ENCODE results near the gene KRT32. TPM values are rescaled to one million over a fixed set of nuclear protein-coding genes. Genes with fewer than 3 reads are reported as not detected.

Gene KRT32
- total and polyA plus RNA-seq, 3 donors from 2014 or later: 0.19 TPM; not detected in 2

GRCh38 chr17:41490000-41490990, 23.1 kb upstream of the KRT32 start:
- no peak overlapping the region for H3K27ac ChIP-seq
- no peak overlapping the region for H3K4me3 ChIP-seq
- peaks cover 19% of the 10 kb centered on the region for H3K4me1 ChIP-seq
- no peak for DNase-seq
- no peaks in the 10 kb centered on the region for H3K27me3 ChIP-seq
- no peaks in the 10 kb centered on the region for H3K9me3 ChIP-seq
- TF ChIP-seq POLR2A (IDR thresholded peaks at IDR 0.05): no peak
- TF ChIP-seq, protein P1, sequence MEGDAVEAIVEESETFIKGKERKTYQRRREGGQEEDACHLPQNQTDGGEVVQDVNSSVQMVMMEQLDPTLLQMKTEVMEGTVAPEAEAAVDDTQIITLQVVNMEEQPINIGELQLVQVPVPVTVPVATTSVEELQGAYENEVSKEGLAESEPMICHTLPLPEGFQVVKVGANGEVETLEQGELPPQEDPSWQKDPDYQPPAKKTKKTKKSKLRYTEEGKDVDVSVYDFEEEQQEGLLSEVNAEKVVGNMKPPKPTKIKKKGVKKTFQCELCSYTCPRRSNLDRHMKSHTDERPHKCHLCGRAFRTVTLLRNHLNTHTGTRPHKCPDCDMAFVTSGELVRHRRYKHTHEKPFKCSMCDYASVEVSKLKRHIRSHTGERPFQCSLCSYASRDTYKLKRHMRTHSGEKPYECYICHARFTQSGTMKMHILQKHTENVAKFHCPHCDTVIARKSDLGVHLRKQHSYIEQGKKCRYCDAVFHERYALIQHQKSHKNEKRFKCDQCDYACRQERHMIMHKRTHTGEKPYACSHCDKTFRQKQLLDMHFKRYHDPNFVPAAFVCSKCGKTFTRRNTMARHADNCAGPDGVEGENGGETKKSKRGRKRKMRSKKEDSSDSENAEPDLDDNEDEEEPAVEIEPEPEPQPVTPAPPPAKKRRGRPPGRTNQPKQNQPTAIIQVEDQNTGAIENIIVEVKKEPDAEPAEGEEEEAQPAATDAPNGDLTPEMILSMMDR (IDR thresholded peaks at IDR 0.05): no peak
- no peaks in the 10 kb centered on the region for H3K36me3 ChIP-seq (ENCODE audit: low read depth, missing control alignments)
- WGBS, 2 donors: 80 to 82% methylated on average over 10 of the region's 10 CpGs
- intact Hi-C loops (cut with DNase I; ENCODE audit: low total_unique reads): no loop called here

DNA sequence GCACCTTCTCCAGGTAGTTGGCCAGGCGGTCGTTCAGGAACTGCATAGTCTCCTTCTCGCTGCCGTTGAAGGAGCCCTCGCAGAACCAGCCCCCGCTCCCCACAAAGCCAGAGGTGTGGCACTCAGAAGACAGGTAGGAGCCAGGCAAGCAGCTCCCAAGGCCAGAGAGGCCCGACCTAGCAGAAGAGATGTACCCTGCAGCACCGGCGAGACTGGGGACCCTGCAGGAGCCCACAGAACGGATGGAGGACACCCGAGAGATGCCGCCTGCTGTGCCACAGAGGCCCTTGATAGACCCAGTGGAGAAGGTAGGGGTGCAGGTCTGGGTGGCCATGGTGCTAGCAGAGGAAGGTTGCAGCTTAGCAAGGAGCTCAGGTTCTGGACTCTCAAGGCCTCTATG, 22.3 kb upstream of the KRT32 start, which contains the start of gene KRT36:
Gene KRT36 (minus strand): TSS at position 380 of the 400 bp plus-strand sequence. CDS start 46 bp downstream, at position 334.
- Histone ChIP-seq H3K36me3 (ENCODE audit: low read depth, missing control alignments) (no peaks in the 10 kb centered on the region), H3K4me1 (peaks cover 19% of the 10 kb centered on the region), H3K4me3 (no peak within 1 kb of the TSS), H3K27me3 (no peaks in the 10 kb centered on the region), H3K9me3 (no peaks in the 10 kb centered on the region), H3K27ac (no peak within 1 kb of the TSS)
- 90 to 93% methylated on average over 11 to 12 of the region's 12 CpGs for WGBS, 2 donors
- no peak for DNase-seq
- TF ChIP-seq POLR2A (IDR thresholded peaks at IDR 0.05): no peak
- TF ChIP-seq, protein P1 (IDR thresholded peaks at IDR 0.05): no peak
- intact Hi-C loops (cut with DNase I; ENCODE audit: low total_unique reads): no loop called here

DNA sequence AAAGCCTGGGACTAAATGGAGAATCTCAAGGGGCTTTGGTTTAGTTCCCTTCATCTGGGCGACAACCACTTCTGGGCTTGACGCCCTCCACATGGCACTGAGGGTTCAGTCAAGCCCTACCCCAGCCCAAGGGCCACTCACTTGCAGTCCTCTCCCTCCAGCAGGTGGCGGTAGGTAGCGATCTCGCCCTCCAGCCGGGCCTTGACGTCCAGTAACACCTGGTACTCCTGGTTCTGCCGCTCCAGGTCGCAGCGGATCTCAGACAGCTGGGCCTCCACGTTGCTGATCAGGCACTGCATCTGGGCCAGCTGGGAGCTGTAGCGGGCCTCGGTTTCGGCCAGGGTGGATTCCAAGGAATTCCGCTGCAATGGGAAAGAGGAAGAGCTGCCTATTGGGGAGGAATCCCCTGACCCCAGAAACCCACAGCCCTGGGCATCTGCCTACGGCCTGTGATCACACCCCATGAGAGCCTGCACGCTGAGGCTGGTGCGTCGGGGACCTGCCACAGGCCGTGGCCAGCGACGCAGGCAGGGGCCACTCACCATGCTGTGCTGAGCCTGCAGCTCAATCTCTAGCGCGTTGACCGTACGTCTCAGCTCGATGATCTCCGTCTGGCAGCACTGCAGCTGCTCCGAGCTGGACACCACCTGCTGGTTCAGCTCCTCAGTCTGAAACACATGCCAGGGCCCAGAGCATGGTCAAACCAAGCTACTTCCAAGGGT, 19.8 kb upstream of the KRT32 start:
- no peak overlapping the region for H3K27ac ChIP-seq
- DNase-seq: peak; percentile 53
- no peaks in the 10 kb centered on the region for H3K9me3 ChIP-seq
- intact Hi-C loops (cut with DNase I; ENCODE audit: low total_unique reads): no loop called here
- no peak for TF ChIP-seq POLR2A (IDR thresholded peaks at IDR 0.05)
- TF ChIP-seq, protein P1 (IDR thresholded peaks at IDR 0.05): peak in 1 of 3 experiments; percentile 17
- no peaks in the 10 kb centered on the region for H3K36me3 ChIP-seq (ENCODE audit: low read depth, missing control alignments)
- no peaks in the 10 kb centered on the region for H3K27me3 ChIP-seq
- H3K4me3 ChIP-seq: peak overlapping the region in 1 of 2 donors; percentile 10
- WGBS, 2 donors: 65 to 70% methylated on average over 10 to 29 of the region's 29 CpGs
- peaks cover 4% of the 10 kb centered on the region for H3K4me1 ChIP-seq

DNA sequence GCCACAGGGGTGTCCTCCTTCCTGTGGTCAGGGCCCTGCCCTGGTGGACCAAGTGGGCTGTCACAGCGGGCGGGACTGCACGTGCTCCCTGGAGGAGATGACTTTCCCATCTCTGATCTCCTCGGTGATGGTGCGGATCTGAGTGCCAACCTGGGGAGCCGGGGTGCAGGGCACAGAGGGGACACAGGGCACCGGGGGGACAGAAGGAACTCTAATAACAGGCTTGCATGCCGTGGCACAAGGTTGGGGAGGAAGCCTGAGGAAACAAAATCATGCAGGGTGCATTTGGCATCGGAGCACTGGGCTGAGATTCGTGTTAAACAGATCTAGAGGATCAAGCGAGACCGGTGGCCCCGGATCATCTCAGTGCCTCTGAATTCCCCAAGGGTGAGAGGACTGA, 19.1 kb upstream of the KRT32 start:
- TF ChIP-seq POLR2A (IDR thresholded peaks at IDR 0.05): no peak
- TF ChIP-seq, protein P1 (IDR thresholded peaks at IDR 0.05): no peak
- Histone ChIP-seq H3K4me1 (no peaks in the 10 kb centered on the region), H3K36me3 (ENCODE audit: low read depth, missing control alignments) (no peaks in the 10 kb centered on the region), H3K4me3 (peak overlapping the region in 1 of 2 donors; percentile 10), H3K27me3 (no peaks in the 10 kb centered on the region), H3K27ac (no peak overlapping the region), H3K9me3 (no peaks in the 10 kb centered on the region)
- intact Hi-C loops (cut with DNase I; ENCODE audit: low total_unique reads): no loop called here
- WGBS, 2 donors: 54 to 95% methylated on average over 10 to 13 of the region's 13 CpGs
- DNase-seq: no peak
